Measurements from ENCODE around the gene STK32C.
"Not testable (repeated sequence)": the region's sequence is repeated elsewhere in the genome, so short reads cannot be mapped to it uniquely, and the experiment has no call there.

Gene STK32C

DNA sequence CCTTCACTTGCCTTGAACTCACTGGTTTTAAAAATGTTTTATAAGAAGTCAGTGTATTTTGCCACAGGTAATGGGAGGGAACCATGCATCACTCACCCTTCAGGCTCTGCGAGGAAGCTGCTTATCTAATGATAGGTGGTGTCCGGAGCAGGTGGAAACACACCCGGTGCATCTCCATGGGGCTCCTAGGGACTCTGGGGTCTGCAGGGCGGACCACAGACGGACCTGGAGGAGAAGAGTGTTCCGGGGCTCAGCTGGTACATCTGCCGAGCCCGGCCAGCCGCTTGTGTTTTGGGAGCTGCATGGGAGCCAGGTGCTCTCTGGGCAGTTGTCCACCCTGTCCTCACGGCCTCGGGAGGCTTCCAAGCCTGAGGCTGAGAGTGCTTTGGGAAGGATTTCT lies 31.5 kb upstream of the STK32C start:
- no peak overlapping the region for H3K4me3 ChIP-seq (ENCODE audit: low read depth, low read length)
- DNase-seq (ENCODE audit: low read depth), result no peak
- TF ChIP-seq, protein P1, sequence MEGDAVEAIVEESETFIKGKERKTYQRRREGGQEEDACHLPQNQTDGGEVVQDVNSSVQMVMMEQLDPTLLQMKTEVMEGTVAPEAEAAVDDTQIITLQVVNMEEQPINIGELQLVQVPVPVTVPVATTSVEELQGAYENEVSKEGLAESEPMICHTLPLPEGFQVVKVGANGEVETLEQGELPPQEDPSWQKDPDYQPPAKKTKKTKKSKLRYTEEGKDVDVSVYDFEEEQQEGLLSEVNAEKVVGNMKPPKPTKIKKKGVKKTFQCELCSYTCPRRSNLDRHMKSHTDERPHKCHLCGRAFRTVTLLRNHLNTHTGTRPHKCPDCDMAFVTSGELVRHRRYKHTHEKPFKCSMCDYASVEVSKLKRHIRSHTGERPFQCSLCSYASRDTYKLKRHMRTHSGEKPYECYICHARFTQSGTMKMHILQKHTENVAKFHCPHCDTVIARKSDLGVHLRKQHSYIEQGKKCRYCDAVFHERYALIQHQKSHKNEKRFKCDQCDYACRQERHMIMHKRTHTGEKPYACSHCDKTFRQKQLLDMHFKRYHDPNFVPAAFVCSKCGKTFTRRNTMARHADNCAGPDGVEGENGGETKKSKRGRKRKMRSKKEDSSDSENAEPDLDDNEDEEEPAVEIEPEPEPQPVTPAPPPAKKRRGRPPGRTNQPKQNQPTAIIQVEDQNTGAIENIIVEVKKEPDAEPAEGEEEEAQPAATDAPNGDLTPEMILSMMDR (conservative IDR thresholded peaks at IDR 0.05; ENCODE audit: low read depth, low read length), result no peak

DNA sequence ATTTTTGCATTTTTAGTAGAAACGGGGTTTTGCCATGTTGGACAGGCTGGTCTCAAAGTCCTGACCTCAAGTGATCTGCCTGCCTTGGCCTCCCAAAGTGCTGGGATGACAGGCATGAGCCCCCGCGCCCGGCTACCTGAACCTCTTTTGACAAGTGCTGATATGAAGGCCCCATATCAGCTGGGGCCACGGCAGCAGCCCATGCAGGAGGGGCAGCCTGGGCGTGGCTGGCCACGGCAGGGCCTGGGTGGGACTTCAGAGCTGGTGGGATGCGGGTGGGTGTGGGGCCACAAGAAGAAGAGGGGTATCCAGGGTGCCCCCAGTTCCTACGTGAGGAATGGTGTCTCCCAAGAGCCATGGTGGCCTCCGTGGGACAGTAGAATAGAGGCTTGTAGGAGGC lies 31.1 kb upstream of the STK32C start:
- H3K4me3 ChIP-seq (ENCODE audit: low read depth, low read length), result no peak overlapping the region
- no peak for DNase-seq (ENCODE audit: low read depth)
- TF ChIP-seq, protein P1 (conservative IDR thresholded peaks at IDR 0.05; ENCODE audit: low read depth, low read length), result no peak

DNA sequence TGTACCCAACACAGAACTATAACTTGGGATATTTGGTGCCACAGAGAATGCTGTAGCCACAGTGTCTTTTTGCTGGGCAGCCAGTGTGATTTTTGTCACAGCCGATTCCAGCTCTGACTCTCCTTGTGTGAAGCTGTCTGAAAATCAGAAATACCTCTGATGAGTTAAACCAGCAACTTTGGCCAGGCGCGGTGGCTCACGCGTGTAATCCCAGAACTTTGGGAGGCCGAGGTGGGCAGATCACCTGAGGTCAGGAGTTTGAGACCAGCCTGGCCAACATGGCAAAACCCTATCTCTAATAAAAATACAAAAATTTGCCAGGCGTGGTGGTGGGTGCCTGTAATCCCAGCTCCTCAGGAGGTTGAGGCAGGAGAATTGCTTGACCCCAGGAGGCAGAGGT lies 30.1 kb upstream of the STK32C start:
- not testable (repeated sequence) for H3K4me3 ChIP-seq (ENCODE audit: low read depth, low read length); DNase-seq (ENCODE audit: low read depth)

DNA sequence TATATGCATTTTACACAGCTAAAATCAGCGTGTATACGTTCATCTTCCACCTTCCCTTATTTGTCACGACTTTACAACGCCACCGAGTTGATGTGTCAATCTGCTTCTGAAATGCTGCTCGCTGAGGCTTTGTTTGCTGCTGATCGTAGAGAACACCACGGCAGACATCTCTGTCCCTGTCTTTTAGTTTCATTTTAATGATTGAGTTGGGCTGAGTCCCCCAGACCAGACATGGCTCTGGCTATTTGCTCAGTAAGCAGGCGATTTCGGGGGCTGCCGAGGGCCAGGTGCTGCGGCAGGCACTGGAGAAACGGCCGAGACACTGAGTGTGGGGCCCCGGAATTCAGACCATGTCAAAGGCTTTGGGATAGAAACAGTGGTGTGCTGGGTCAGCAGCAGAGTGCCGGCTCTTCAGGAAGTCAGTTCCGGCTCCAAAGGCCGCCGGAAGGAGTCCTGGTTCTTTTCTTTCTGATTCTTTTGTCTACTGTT lies 29.2 kb upstream of the STK32C start:
- TF ChIP-seq, protein P1 (conservative IDR thresholded peaks at IDR 0.05; ENCODE audit: low read depth, low read length), result no peak
- DNase-seq (ENCODE audit: low read depth), result peak; percentile 38
- peak overlapping the region; percentile 60 for H3K4me3 ChIP-seq (ENCODE audit: low read depth, low read length)

DNA sequence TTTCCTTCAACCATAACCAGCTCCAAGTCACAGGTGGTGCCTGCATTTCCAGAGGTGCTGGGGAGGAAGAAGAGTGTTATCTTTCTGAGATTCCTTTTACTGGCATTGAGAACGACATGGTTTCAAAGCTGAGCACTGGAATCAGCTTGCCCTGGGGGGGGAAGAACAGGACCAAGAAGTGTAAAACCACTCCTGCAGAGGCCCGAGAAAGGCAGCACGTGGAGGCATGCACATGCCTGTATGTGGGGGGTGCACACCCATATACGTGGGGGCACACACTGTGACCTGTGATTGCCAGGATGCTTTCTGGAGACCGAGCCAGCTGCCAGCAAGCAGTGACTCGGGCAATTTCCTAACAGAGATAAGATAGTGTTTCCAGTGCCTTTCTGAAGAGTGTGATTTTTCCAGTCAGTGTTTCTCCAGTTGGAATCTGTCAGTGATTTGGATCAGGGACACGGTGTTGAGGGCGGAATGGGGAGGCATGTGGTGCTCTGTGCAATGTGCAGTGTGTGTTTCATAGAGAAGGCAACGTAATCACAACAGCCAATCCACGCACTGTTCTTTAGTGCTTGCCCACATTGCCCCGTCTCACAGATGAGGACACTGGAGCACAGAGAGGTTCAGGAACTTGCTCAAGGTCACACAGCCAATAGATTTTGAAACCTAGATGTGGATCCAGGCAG lies 28.5 kb upstream of the STK32C start:
- DNase-seq (ENCODE audit: low read depth), result no peak
- TF ChIP-seq, protein P1 (conservative IDR thresholded peaks at IDR 0.05; ENCODE audit: low read depth, low read length), result no peak
- H3K4me3 ChIP-seq (ENCODE audit: low read depth, low read length), result peak overlapping the region; percentile 60

DNA sequence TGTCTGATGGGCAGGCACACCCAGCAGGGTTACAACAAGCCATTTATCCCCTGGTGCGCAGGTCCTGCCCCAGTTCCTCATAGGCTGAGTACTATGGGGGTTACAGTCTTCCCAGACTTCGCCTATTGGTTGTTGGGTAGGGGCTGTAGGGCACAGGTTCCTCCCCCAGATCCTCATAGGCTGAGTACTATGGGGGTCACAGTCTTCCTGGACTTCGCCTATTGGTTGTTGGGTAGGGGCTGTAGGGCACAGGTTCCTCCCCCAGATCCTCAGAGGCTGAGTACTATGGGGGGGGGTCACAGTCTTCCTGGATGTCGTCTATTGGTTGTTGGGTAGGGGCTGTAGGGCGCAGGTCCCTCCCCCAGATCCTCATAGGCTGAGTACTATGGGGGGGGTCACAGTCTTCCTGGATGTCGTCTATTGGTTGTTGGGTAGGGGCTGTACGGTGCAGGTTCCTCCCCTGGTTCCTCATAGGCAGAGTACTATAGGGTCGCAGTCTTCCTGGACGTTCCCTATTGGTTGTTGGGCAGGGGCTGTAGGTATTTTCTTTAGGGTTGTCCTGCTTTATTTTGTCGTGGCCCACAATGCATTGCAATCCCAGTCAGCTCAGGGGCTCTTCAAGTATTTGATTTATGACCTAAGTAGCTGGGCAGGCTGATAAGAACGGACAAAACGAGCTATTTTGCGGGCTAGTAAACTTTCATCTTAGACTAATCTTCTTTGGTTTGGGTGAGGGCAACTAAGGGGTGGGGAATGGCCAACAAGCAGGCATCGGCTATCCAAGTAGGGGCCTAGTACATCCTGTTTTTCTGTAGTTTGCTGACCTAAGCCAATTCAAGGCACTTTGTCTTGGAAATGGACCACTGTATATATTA lies 27.7 kb upstream of the STK32C start:
- TF ChIP-seq, protein P1 (conservative IDR thresholded peaks at IDR 0.05; ENCODE audit: low read depth, low read length), result no peak
- no peak for DNase-seq (ENCODE audit: low read depth)
- H3K4me3 ChIP-seq (ENCODE audit: low read depth, low read length), result no peak overlapping the region

DNA sequence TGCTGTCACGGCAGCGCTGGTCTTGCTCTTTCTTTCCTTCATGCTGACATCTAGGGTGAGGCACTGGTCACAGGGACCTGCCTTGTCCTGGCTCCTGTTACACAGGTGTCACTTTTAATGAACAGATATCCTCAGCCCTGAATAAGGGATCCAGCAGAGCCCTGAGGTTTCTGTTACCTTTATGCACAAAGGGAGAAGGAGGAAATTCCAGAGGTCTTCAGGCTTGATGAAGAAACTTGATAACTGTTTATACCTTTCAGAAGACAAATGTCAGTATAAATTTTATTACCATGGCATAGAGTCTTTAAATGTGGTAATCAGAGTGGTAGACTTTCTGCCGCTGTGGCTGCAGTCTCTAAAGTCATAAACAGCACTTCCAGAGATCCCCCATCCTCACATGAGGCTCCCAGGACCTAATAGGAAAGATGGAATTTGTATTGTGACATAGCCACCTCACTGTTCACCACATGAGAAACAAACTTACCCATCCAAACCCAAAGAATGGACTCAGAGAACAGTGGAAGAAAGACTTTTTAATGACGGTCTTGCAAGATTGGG lies 27.0 kb upstream of the STK32C start:
- H3K4me3 ChIP-seq (ENCODE audit: low read depth, low read length), result no peak overlapping the region
- no peak for DNase-seq (ENCODE audit: low read depth)
- TF ChIP-seq, protein P1 (conservative IDR thresholded peaks at IDR 0.05; ENCODE audit: low read depth, low read length), result no peak

Data from choroid plexus epithelial cell (primary cell).